Measurements from ENCODE around the gene EVL.
A peak's percentile ranks its signal among the peaks of the same experiment; 100 is the strongest.
"Not testable (repeated sequence)": the region's sequence is repeated elsewhere in the genome, so short reads cannot be mapped to it uniquely, and the experiment has no call there.

EVL gene, protein sequence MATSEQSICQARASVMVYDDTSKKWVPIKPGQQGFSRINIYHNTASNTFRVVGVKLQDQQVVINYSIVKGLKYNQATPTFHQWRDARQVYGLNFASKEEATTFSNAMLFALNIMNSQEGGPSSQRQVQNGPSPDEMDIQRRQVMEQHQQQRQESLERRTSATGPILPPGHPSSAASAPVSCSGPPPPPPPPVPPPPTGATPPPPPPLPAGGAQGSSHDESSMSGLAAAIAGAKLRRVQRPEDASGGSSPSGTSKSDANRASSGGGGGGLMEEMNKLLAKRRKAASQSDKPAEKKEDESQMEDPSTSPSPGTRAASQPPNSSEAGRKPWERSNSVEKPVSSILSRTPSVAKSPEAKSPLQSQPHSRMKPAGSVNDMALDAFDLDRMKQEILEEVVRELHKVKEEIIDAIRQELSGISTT

DNA sequence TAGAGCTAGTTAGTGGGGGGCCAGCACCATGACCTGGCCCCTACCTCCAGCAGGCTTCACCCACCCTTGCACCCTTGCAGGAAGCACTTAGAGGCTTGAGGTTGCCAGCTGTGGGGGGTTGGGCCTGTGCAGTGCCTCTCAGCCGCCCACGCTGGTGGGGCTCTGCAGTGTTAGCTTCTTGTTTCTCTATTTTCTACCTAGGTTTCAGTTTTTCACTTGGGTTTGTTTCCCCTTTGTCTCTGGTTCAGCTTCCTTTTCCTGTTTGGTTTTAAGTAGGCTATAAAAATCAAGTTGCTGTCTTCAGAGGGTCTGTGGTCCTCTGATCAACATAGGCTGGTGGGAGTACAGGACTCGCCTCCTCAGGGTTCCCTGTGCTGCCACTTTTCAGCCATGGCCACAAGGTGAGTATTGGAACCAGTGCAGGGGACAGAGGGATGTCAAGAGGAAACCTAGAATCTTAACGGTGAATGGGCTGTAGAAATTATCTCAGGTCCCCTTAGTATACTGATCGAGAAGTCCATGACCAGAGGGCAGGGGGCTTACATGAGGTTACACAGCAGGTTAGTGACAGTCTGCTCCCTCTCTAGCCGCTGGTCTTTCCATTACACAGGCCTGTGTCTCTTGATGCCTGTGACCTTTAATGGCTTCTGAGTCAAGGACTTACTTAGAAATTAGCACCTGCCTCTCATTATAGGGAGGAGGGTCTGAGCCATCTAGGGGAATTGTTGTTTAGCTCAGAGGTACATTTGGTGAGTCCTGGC is at the start of gene EVL:
Gene EVL (plus strand): TSS at position 312 of the 761 bp plus-strand sequence. CDS start 79 bp downstream, at position 391.
- DNase-seq, result peak; percentile 88

DNA sequence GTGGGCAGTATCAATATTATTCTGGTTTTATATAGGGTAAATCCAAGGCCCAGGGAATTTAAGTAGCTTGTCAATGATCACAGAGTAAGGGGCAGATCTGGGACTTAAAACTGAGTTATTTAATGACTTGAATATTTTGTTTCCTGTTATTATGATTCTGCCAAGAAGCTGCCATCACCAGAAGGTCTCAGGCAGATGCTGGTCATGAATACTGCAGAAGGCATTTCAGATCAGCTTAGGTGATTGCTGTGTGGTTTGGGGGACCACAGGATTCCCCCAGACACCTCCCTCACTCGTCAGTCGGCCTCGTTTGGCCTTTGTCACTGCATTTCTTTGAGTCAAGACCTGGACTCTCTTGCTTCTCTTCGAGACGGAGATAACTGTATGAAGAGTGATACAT is 47.7 kb upstream of the EVL start:
- DNase-seq, result no peak

DNA sequence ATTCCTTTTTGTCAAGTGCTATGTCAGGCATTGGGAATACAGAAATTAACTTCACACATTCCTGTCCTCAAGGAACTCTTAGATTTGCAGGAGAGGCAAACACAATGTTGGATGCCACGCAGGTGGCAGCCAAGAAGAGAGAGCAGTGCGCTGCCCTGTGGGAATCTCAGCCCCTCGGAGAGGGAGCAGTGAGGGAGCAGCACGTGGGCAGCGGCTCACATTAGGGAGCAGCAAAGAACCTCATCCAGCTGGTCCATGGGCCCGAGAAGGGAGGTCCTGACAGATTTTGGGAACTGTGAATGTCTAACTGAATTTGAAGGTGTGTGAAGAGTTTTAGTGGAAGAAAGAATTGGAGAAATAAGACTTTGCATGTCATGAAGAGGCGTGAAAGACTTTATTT is 47.2 kb upstream of the EVL start:
- DNase-seq, result no peak

DNA sequence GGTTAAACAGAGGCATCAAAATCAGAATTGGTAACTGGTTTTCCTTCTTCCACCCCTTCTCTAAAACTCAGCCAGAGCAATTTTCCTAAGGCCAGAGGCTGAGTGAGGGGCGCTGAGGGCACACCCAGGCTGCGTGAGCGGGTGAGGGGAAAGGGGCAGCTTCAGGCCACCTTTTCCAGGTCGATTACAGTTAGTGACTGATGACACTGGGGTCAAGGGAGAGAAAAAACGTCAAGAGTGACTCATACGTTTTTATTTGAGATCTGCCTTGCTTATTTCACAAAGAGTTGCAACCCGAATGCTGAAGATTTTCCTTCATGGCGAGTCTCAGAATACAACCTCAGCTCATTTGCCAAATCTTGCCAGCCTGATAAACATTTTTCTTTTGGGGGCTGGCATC is 46.7 kb upstream of the EVL start:
- DNase-seq, result no peak

DNA sequence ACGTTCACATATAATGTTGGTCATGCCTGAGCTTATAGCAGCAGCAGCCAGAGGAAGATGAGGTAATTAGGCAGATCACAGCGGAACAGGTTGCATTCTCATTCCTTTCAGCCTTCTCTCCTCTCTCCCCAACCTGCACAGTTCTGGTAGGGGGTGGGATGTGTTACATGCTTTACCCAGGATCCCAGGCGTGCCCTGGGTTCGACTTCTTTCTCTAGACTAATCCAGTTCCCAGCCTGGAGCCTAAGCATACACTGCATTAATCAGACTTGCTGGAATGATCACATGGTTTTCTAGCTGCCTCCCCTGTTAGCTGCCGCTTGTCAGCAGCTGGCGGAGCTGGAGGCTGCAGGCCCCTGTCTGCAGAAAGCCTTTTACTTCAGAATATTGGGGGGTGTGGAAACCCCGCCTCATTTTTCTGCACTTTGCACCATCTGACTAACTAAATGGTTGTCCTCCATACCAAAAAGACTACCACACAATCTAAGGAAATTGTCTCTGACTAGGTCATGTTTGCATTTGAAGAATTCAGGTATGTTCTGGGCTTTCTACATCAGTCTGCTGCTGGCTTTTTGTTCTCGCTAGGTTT is 46.0 kb upstream of the EVL start:
- no peak for DNase-seq

DNA sequence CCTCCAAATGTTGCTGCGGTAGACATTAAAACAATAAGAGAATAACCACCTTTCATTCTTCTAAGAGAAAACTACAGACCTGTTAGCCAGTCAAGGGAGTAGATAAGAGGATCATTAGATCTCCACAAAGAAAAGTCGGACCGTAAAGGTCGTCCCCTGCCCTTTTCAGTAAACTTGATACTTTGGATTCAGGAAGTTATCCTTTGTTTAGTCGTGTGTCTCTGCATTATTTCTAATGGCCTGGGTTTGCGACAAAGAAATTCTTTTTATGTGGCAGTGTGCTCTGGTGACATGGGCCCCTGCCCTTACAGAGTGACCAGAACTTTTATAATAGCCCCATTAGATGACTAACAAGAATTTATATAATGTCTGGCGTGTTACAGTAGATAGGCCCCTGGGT is 44.6 kb upstream of the EVL start:
- DNase-seq, result no peak

DNA sequence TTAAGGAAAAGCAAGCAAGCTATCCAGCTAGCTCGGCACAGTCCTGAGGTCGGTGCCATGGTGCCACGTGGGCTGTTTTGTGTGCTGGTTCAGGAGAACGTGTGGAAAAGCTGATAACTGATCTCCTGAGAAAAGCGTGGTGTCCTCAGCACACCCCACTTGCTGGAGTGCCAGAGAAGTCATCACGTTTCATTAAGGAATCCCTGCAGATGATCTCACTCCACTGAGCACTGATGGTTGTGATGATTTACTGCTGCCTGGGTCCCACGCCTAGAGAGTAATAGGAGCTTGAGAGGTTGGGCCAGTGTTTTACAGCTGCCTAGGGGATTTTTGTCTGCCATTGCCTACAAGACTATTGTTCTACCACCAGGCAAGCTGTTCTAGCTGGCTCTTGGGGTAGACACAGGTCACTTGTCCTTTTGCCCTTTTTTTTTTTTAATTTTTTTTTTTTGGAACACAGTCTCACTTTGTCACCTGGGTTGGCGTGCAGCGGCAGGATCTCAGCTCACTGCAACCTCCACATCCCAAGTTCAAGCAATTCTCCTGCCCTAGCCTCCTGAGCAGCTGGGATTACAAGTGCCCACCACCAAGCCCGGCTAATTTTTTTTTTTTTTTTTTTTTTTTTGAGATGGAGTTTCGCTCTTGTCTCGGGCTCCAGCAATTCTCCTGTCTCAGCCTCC is 42.3 kb upstream of the EVL start:
- no peak for DNase-seq

DNA sequence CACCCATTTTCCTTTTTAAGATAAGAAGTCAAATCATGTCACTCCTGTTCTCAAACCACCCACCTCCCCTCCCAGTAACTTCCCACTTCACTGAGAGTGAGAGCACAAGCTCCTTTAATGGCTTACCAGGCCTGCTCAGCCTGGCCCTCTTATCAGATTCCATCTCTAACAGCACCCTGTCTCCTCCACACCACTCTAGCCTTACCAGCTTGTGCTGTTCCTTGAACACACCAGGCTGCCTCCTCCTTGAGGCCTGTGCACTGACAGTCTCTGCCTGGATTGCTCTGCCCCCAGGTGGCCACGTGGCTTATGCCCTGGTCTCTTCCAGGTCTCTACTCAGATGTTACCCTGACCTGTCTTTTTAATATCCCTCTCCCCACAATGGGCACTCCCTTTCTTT is 40.1 kb upstream of the EVL start:
- peak; percentile 14 for DNase-seq

DNA sequence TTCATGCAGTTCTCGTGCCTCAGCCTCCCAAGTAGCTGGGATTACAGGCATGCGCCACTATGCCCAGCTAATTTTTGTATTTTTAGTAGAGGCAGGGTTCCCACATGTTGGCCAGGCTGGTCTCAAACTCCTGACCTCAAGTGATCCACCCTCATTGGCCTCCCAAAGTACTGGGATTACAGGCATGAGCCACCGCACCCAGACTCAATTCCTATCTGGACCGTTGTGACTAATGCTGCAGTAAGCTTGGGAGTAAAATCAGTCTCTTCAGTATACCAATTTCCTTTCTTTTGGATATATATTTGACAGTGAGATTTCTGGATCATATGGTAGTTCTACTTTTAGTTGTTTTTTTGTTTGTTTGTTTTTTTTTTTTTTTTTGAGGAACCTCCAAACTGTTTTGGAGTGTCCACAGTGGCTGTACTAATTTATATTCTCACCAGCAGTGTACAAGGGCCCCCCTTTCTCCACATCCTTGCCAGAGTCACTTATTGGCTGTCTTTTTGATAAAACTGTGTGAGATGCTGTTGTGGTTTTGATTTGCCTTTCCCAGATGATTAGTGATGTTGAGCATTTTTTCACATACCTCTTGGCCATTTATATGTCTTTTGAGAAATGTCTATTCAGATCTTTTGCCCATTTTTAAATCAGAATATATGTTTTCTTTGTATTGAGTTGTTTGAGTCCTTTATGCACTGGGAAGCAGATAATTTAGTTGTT is 37.3 kb upstream of the EVL start:
- DNase-seq, result no peak

DNA sequence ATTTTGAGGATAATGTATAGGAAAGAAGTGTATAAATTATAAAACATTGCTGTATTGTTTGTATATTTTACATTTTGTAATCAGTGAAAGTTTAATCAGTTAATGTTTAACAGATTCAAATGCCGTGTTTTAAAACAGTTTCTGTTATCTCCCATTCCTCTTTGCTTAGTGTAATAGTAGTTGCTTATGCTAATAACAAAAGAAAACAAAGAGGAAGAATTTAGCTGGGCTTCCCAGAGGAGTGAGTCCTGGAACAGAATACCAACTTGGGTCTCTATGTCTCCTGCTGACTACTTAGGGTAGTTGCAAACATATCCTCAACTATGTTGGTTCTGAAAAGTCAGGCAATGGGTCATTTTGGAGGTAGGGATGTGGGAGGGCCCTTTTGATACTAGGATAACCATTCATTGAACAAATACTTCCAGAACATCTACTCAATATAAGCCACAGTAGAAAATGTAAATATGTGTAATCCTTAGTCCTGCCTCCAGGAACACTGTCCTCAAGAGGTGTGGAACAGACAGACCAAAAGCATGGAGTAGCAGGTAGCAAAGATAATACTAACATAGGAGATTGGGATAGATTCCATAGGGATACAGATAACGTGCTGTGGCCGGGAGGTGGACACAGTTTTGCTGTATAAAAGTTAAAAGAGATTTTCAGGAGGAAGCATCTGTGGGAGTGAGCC is 36.1 kb upstream of the EVL start:
- no peak for DNase-seq

DNA sequence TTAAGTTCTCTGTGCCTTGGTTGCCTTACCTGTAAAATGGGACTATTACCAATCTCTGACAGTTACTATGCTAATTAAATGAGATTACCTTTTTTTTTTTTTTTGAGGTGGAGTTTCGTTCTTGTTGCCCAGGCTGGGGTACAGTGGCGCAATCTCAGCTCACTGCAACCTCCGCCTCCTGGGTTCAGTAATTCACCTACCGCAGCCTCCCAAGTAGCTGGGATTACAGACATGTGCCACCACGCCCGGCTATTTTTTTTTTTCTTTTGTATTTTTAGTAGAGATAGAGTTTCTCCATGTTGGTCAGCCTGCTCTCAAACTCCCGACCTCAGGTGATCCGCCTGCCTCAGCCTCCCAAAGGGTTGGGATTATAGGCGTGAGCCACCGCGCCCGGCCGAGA is 35.2 kb upstream of the EVL start:
- not testable (repeated sequence) for DNase-seq

DNA sequence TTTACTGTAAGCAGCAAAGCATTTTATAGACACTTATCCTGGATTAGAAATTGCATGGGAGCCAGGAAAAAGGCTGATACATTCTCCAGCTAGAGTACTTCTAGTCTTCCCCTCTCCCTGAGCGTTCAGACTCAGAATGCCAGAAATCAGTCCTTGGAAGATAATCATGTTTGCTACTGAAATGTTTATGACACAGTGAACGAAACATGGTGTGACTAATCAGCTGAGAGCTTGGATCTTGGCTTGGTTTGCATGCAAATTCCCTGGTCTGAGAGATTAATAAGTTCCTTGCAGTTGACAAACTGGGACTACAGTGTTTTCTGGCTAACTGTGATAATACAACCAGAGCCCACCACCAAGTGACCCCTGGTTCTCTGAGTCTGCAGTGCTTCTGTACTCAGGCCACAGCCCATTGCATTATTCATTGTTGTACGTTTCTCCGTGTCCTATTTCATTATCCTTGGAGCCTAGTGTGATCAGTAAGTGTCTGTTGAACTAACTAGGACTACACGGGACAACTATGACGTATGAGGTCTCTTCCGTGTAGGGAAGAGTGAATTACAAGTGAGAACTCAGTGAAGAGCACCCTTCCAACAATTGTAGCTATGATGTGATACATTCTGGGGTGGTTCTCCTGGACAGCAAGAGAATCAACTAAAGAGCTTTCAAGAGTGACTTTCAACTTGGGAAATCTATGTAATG is 34.6 kb upstream of the EVL start:
- no peak for DNase-seq

DNA sequence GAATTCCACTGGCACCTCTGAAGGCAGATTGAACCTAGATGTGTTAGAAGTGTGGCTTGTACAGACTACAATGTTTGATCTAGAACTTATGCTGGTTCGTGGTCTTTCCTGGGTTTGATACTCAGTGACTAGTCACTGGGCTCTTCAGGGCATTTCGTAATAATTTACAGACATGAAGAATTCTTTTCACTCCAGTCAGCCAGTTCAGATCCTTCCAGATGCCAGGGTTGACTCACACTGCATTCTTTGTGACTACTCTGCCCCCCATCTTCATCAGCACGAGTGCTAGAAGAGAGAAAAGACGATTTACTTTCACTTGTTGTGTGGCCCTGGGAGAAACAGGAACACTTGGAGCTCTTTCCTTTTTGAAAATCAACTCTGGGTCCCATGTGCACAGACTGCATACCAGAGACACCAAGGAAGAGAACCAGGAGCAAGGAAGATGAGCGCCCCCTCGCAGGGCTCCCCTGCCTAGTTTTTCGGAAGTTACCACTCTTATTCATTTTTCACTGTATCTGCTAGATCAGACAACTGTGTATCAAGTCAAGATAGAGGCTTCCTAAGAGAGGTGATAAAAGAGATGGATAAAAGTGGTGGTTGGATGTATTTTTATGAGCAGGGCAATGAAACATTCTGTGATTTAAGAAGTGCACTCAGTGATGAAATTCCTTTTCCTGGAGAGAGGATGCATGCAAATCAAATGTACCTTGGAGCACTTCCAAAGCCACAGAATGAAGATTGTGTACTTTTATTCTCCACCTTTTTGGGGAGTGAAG is 33.5 kb upstream of the EVL start:
- no peak for DNase-seq

DNA sequence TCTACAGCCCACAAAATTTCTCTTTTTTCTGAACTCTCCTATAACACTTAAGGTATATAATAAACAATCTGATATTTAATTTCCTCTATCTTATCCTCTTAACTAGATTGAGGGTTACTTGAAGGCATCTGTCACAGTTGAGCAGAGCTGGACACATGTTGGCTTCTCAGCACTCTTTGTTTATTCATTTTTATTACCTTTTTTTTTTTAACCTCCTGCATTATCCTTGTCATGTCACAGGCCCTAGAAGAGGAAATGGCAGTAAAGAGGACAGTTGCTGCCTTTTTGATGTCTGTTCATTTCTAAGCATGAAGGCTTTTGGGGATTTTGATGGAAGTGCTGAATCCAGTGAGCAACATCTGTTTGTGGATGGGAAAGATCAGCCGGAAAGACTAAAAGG is 32.5 kb upstream of the EVL start:
- DNase-seq, result no peak

DNA sequence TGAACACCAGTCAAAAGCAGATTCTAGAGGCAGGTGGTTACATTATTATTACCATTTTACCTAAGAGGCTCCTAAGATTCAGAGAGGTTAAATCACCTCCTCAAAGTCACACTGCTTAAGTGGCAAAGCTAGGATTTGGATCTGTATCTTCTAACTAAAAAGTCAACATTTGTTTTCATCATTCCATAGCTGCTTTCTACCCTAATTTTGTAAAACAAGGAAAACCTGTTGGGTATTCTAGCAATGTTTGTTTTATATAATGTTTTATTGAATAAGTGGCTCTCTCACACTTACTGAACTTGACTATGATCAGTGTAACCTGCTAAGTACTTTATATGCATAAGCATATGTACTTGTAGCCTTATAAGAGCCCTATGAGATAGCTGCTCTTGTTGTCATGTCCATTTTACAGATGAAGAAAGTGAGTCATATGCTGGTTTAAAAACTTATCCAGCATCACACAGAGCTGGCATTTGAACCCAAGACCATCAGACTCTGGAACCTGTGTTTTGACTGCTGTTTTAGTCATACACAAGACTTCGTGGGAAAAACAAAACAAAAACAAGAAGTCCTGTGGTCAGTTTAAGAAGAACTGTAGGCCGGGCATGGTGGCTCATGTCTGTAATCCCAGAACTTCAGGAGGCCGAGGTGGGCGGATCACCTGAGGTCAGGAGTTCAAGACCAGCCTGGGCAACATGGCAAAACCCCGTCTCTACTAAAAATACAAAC is 31.7 kb upstream of the EVL start:
- DNase-seq, result no peak

DNA sequence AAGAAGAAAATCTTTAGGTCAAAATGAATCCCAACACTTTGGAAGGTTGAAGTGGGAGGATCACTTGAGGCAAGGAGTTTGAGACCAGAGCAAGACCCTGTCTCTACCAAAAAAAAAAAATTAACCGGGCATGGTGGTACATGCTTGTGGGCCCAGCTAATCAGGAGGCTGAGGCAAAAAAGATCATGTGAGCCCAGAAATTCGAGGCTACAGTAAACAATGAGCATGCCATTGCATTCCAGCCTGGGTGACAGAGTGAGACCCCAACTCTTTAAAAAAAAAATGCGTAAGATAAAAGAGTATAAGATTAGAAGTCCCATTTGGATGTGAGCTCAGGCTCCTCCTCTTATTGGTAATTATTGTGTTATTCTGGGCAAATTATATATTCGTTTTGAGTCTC is 30.8 kb upstream of the EVL start:
- DNase-seq, result no peak

DNA sequence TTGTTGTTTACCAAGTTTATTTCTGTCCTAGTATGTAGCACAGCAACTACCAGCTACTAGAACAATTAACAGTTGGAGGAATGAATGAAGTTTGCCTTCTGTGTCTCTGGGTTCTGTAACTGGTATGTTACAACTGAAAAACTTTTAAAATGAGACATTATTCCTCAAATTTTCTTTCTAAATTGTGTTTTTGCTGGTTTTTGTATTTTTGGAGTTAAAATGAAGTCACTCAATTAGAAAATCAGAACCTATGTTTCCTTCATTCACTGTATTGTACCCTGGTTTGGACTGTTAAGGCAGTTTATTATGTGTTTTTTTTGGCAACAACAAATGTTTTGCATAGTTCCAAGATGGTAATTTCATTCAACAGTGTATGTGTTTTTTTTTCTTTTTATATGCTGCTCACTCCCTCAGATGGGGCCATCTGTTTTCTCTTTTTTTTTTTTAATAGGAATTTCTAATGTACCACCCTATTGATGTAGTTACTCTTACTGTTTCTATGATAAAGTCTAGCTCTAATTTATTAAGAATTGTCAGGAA is 30.2 kb upstream of the EVL start:
- DNase-seq, result no peak

DNA sequence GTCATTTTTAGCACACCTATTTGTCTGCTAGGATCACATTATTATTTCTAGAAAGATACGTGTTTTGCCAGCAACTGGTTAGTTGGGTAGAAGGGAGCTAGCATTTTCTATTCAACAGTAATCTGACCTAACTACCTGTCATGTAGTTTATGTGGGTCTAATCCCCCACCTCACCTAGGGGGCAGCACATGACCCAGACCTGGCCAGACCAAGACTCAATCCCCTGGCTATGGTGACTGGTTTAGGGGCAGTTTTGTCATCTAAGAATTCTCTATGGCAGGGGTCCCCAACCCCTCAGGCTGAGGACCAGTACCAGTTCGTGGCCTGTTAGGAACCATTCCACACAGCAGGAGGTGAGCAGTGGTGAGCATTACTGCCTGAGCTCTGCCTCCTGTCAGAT is 29.5 kb upstream of the EVL start:
- DNase-seq, result no peak

DNA sequence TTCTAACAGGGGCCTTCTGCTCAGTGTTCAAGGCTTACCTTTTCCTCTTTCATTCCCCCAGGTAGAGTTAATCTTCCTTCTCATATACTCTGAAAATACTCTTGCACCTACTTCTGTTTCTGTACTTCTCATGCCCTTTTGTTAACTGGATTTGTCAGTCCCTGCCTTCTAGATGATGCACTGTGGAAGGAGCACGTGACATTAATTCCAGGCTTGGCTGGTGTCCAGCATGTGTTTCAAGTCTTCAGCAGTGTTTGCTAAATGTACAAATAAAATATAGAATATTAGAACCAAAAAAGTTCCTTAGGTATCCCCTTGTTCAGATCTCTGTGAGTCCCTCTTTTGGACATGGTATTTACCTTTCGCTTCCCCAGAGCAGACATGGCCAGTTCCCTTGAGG is 27.9 kb upstream of the EVL start:
- DNase-seq, result no peak

DNA sequence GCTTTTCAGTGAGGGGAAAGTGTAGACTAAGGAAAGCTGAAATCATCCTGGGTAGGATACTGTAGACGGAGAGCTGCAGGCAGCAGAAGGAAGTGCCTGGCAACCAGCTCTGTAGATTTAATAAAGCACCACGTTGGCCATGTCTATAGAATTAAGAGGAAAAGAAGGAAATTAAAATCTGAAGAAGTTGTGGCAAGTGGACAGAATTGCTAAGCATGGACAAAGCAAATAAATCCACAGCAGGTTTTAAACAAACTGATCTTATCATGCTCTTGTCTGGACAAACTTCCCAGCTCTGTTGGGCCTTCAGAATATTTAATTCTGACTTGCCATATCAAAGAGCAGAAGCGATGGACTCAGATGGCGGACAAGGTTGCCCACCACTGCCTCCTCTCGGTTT is 27.2 kb upstream of the EVL start:
- DNase-seq, result no peak
